Inflammatory macrophage treated with lipopolysaccharide for 1 hour (primary cell): ENCODE results near the gene VWA8.

Experiments
- DNase-seq, 2 donors: peaks; one replicate each; pipeline ENCODE4 v3.0.0-alpha.2; 2020 to 2022

Gene VWA8

DNA sequence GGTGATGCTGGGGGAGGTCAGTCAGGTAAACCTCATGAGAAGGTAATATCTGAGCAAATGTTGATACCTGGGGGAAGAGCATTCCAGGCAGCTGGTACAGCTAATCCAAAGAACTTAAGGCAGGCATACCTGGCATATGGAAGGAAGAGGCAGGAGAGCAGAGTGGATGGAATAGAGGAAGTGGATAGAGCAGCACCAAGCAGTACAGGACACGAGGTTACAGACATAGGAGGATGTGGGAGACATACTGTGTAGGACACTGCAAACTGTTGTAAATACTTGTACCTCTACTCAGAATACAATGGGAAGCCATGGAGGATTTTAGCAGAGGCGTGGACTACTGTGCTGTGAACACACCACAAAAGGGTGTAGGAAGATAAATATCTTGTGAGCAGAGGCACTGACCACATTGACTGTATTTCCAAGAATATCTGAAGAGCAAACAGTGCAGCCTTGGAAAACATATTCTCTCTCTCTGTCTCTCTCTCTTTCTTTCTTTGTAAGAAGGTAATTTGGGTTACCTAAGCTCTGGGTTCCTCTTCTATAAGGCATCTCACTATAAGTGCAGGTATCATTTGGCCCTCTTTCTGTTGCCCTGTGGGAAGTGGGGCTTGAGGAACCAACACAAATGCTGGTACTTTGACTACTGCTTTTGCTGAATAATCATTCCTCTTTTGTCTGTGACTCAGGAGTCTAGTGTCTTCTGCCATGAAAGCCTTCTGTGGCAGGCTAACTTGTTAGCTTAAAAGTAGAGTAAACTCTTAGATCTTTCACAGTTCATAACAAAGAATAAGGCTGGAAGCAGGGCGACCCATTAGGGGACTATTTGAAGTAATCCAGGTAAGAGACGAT, 238.0 kb downstream of the VWA8 start:
- peak in 1 of 2 donors; percentile 7 for DNase-seq

DNA sequence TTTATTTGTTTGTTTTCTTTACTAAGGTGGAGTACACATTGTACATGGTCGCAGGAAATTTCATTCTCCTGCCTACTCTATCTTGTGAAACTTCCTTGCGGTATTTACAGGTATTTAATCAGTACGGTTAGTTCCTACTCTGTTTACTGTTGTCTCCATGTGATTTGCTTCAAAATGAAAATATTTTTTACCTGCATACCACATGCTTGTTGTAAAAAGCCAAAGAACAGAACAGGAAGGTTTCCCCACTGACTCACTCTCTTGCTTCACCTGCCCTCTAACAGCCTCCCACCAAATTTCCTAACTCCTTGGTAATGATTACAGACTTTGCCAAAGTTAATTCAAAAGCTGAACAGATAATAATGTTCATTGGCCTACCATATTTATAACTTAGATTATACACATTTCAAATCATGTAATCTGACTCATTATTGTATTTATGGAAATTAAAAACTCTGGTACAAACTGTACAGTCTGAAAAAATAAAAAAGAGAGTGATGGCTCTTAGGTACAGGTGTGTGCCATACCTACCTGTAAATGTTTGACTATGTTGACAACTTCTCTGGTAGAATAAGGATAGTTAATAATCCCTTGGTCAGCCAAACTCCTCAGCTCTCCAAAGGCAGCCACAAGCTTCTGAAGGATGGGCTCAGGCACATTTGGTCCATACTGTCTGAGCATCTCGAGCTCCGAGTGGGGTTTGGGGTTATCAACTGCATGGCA, 239.9 kb downstream of the VWA8 start:
- no peak for DNase-seq

GRCh38 chr13:41716236-41716635, 244.7 kb downstream of the VWA8 start:
- no peak for DNase-seq

- DNase-seq: no peak
Observed at GRCh38 chr13:41713405-41713804, 247.5 kb downstream of the VWA8 start.

- no peak for DNase-seq
Observed at GRCh38 chr13:41710771-41711170, 250.1 kb downstream of the VWA8 start.

DNA sequence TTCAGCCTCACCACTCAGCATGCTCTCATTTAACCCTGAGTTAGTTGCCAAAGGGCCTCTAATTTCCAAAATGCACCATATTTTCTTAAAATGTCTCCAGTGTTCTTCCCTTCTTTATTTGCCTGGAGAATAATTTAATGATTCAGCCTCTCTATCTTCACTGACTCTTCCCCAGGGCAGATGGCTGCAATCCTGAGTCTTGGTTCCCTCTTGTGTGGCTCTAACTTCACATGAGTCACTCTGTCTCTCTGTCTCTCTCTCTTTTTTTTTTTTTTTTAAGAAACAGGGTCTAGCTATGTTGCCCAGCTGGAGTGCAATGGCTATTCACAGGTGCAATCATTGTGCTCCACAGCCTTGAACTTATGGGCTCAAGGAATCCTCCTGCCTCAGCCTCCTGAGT, 251.4 kb downstream of the VWA8 start:
- DNase-seq: peak in 1 of 2 donors; percentile 11

DNA sequence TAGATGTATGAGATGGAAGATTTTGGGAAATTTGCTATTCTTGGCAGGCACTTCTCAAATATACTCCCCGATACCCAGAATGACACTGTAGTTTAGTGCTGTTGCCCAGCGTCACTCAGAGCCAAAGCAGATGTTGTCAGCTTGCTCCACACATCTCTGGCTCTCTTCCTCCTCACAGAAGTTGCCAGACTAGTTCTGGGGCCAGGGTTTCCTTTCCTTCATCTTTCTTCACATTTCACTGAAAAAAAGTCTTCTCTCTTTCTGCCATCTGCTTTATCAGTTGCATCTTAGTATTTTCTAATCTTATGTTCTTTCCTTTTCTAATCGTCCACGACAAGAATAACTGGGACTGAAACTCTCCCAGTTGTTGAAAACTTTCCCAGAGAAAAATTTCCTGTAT, 252.2 kb downstream of the VWA8 start:
- no peak for DNase-seq

DNA sequence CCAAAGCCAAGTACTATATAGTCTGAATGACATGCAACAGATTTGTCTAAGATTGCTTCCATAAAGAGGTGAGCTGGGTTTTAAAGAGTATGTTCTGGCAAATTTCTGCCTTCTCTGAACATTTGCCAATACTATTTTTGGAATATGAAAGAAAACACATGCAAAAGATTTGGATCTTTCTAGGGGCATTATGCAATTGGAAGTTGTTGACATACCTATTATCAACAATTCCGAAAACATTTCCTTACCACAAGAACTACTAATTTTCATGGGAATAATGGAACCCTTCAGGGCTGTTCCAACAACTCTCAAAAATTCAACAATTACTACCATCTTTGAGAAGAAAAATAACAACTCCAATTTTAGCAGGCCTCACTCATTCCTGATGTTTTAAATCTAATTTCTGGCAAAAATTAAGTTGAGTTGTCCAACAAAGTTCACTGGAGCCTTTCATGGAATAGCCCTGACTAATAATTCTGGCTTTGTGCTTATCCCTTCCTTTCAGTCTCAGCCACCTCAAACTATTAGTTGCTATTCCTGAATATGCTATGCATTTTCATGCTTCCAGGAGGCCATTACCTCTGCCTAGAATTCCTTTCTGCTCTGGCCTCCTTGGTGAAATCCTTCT, 253.6 kb downstream of the VWA8 start:
- DNase-seq: no peak

DNA sequence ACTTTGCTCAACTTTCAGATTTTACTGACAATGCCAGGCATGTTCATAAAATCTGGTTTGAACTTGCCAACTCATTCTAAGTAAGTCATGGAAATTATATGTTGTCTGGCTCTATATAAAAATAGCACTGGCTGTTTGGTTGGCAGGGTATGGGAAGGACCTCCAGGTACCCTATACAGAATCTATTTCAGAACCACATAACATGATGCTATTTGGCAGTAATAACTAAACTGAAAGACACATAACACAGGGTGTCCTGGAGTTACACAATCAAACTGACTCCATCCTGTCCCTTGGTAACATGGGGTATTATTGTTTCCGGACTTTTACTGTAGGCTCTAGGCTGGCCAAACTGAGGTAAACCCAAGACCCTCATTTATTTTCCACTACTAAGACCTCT, 254.8 kb downstream of the VWA8 start:
- no peak for DNase-seq

DNA sequence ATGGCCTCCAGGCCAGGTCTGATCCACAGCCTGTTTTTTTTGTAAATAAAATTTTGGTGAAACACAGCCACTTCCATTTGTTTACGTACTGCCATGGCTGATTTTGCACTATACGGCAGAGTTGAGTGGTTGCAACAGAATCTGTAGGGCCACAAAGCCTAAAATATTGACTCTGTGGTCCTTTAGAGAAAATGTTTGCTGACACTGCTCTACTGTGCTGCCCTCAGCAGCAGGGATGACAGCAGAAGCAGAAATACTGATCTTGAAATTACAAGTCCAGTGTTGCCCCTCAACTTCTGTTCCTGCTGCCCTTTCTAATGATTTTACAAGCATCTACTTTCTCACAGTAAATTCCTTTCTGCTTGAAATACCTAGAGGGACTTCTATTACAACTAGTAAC, 258.4 kb downstream of the VWA8 start:
- DNase-seq: no peak

DNA sequence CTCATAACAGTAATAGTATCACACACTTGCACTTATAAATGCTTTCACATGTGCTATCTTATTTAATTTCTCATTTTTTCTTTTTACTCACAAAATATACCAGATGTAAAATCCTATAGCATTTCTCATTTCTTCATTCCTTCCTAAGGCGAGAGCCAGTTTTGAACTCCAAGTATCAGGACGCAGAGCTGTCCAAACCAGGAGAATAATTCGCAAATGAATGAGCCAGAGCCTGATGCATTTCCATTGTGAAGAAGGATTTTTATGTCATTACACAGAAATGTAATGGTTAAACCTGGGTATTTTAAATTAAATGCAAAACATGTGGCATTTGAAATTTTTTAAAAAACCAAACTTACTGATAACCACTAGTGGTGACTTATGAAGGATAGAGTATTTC, 259.2 kb downstream of the VWA8 start:
- no peak for DNase-seq

- DNase-seq: peak; percentile 42 to 58
Observed at GRCh38 chr13:41700790-41701310, 260.1 kb downstream of the VWA8 start.

GRCh38 chr13:41699759-41700158, 261.1 kb downstream of the VWA8 start:
- no peak for DNase-seq

- DNase-seq: no peak
Observed at GRCh38 chr13:41697578-41697977, 263.3 kb downstream of the VWA8 start.

GRCh38 chr13:41696163-41697003, 264.5 kb downstream of the VWA8 start:
- peak; percentile 23 to 28 for DNase-seq

- peak; percentile 87 to 90 for DNase-seq
Observed at GRCh38 chr13:41694545-41695301, 266.2 kb downstream of the VWA8 start.

DNA sequence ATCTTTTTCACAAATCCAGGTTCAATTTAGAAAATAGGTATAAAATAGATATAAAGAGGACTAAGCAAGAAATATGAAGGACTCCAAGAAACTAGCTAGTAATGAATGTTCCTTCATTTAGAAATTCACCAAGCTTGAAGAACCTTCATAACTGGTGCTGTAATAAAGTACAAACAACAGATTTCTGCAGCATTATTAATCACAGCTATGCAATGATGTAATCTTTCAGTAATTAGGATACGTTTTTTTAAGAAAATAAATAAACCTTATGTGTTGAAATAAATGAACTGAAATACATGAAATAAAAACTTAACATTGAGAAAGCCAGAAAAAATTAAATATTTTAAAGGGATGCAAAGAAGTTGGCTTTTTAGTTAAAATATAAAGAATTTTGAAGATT, 267.5 kb downstream of the VWA8 start:
- no peak for DNase-seq

DNA sequence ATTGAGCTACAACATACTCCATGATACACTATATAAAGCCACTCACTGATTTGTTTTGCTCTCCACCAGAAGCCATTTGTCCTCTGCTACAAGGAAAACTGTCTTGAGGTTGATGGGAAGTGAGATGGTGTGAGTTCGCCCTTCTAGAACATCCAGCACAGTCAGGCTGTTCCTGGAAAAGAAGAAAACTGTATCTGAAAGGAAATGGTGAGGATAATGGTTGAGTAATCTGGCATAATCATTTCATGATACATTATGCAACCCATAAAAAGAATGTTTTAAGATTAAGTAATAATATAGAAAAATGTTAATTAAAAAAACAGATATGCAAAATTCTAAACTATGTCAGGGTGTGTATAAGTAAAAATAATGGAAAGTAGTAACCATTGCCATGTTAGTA, 269.6 kb downstream of the VWA8 start:
- peak in 1 of 2 donors; percentile 37 for DNase-seq

DNA sequence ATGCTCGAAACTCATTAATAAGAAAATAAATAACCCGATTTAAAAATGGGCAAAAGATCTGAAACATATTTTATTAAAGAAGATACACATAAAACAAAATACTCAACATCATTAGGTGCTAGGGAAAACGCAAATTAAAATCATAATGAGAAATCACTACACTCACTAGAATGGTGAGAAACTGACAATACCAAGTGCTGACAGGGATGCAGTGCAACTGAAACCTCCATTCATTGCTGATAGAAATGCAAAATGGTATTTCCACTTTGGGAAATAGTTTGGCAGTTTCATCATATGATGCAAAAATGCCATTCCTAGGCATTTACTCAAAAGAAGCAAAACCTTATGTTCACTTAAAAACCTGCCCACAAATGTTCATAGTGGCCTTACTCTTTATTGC, 278.1 kb downstream of the VWA8 start:
- no peak for DNase-seq

DNA sequence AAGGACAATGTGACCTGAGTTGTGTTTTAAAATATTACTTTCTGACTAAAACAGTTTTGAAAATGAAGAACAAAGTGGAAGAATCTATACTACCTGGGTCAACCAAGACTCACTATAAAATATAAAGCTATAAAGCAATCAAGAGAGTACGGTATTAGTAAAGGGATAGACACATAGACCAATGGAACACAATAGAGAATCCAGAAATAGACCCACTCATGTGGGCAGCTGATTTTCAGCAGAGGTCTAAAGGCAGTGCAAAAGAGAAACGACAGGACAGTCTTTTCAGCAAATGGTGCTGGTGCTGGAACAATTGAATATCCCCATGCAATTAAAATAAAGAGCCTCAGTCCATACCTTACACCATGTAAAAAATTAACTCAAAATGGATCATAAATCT, 278.9 kb downstream of the VWA8 start:
- no peak for DNase-seq

DNA sequence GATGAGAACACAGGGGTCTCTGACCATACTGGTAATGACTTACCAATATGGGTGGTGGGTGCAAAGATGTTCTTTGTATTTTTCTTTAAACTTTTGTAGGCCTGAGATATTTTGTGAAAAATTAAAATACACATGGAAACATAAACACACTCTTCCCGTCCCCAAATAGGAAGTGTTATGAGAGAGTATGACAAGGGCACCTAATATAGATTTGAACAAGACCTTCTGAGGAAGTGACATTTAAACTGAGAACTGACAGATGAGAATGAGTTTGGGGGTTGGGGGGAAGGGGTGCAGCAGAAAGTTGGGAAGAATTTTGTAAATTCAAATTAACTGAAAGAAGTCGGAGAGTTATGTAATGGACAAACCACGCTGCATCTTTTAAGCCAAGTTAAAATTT, 279.3 kb downstream of the VWA8 start:
- DNase-seq: no peak

- no peak for DNase-seq
Observed at GRCh38 chr13:41680900-41681299, 280.0 kb downstream of the VWA8 start.
